H9 (cell line): Measurements from ENCODE around the gene MAP3K5. TPM values are rescaled to one million over a fixed set of nuclear protein-coding genes. Genes with fewer than 3 reads are reported as not detected.
"Not testable (repeated sequence)": the region's sequence is repeated elsewhere in the genome, so short reads cannot be mapped to it uniquely, and the experiment has no call there.

ENCODE experiments used
- DNase-seq: peaks from one replicate; pipeline ENCODE4 v3.0.0-alpha.2; 2017
- H2AFZ ChIP-seq: one replicate; pipeline ENCODE4 v1.6.1; 2013; ENCODE audit warnings: mild to moderate bottlenecking, low read length, control low read depth, moderate library complexity
- H2AK5ac ChIP-seq: 2 replicates; pipeline ENCODE4 v1.6.1; 2013; ENCODE audit warnings: low read length, control low read depth, mixed read lengths; ENCODE audit not compliant: insufficient read length
- H2BK120ac ChIP-seq: one replicate; pipeline ENCODE4 v1.6.1; 2013; ENCODE audit warnings: low read depth, mild to moderate bottlenecking, low read length, control low read depth, inconsistent platforms; ENCODE audit not compliant: poor library complexity, severe bottlenecking
- H2BK12ac ChIP-seq: 2 replicates; pipeline ENCODE4 v1.6.1; 2013; ENCODE audit warnings: low read length, control low read depth, mixed read lengths, low read depth; ENCODE audit not compliant: insufficient read length
- H2BK15ac ChIP-seq: 2 replicates; pipeline ENCODE4 v1.6.1; 2013; ENCODE audit warnings: low read depth, low read length, control low read depth
- H2BK20ac ChIP-seq: one replicate; pipeline ENCODE4 v1.6.1; 2013; ENCODE audit warnings: low read depth, mild to moderate bottlenecking, low read length, control low read depth, inconsistent platforms; ENCODE audit not compliant: poor library complexity, severe bottlenecking
- H2BK5ac ChIP-seq: 2 replicates; pipeline ENCODE4 v1.6.1; 2013; ENCODE audit warnings: low read length, control low read depth, mixed read lengths; ENCODE audit not compliant: insufficient read length
- H3K14ac ChIP-seq: 2 replicates; pipeline ENCODE4 v1.6.1; 2013; ENCODE audit warnings: low read length, control low read depth; ENCODE audit not compliant: insufficient read depth
- H3K18ac ChIP-seq: 2 replicates; pipeline ENCODE4 v1.6.1; 2013; ENCODE audit warnings: low read depth, mild to moderate bottlenecking, mixed read lengths, low read length, control low read depth; ENCODE audit not compliant: insufficient read length
- H3K23ac ChIP-seq: 2 replicates; pipeline ENCODE4 v1.6.1; 2013; ENCODE audit warnings: low read length, control low read depth, mixed read lengths, low read depth; ENCODE audit not compliant: insufficient read length
- H3K23me2 ChIP-seq: 2 replicates; pipeline ENCODE4 v1.6.1; 2013; ENCODE audit warnings: low read depth, mild to moderate bottlenecking, mixed read lengths, low read length, control low read depth; ENCODE audit not compliant: insufficient read length, poor library complexity, severe bottlenecking
- H3K27ac ChIP-seq: 2 replicates; pipeline ENCODE4 v1.5.1; 2013; ENCODE audit warnings: low read length, control low read depth, mixed read lengths, low read depth; ENCODE audit not compliant: insufficient read length
- H3K27me3 ChIP-seq: 2 replicates; pipeline ENCODE4 v1.6.1; 2013; ENCODE audit warnings: low read length, control low read depth, inconsistent platforms; ENCODE audit not compliant: insufficient read depth
- H3K4ac ChIP-seq: 2 replicates; pipeline ENCODE4 v1.6.1; 2013; ENCODE audit warnings: low read depth, mild to moderate bottlenecking, control low read depth, inconsistent platforms, low read length, moderate library complexity
- H3K4me1 ChIP-seq: 2 replicates; pipeline ENCODE4 v1.6.1; 2013; ENCODE audit warnings: low read length, control low read depth, inconsistent platforms; ENCODE audit not compliant: insufficient read depth
- H3K4me2 ChIP-seq: 2 replicates; pipeline ENCODE4 v1.6.1; 2013; ENCODE audit warnings: low read length, control low read depth, mixed read lengths; ENCODE audit not compliant: insufficient read length, insufficient read depth
- H3K56ac ChIP-seq: 2 replicates; pipeline ENCODE4 v1.6.1; 2013; ENCODE audit warnings: low read depth, mild to moderate bottlenecking, mixed read lengths, low read length, control low read depth; ENCODE audit not compliant: insufficient read length
- H3K79me1 ChIP-seq: 2 replicates; pipeline ENCODE4 v1.6.1; 2013; ENCODE audit warnings: low read depth, mild to moderate bottlenecking, moderate library complexity, low read length, control low read depth, inconsistent platforms; ENCODE audit not compliant: insufficient read depth, poor library complexity, severe bottlenecking
- H3K79me2 ChIP-seq: 2 replicates; pipeline ENCODE4 v1.6.1; 2013; ENCODE audit warnings: low read length, control low read depth, inconsistent platforms; ENCODE audit not compliant: insufficient read depth
- H3K9ac ChIP-seq: 2 replicates; pipeline ENCODE4 v1.6.1; 2013; ENCODE audit warnings: low read length, control low read depth, mixed read lengths; ENCODE audit not compliant: insufficient read length; ENCODE audit errors: extremely low read depth
- H3K9me3 ChIP-seq: one replicate; pipeline ENCODE4 v1.6.1; 2013; ENCODE audit warnings: low read depth, low read length, inconsistent platforms; ENCODE audit not compliant: control insufficient read depth
- H3T11ph ChIP-seq: one replicate; pipeline ENCODE4 v1.6.1; 2013; ENCODE audit warnings: mild to moderate bottlenecking, low read length, control low read depth, inconsistent platforms
- H4K20me1 ChIP-seq: one replicate; pipeline ENCODE4 v1.6.1; 2013; ENCODE audit not compliant: control insufficient read depth, insufficient read length, insufficient read depth
- H4K5ac ChIP-seq: 2 replicates; pipeline ENCODE4 v1.6.1; 2013; ENCODE audit warnings: low read depth, mild to moderate bottlenecking, mixed read lengths, low read length, control low read depth; ENCODE audit not compliant: insufficient read length
- H4K8ac ChIP-seq: replicated peaks from 2 replicates; pipeline ENCODE4 v1.6.1; 2013; ENCODE audit warnings: low read length, control low read depth, mixed read lengths, low read depth; ENCODE audit not compliant: insufficient read length
- H4K91ac ChIP-seq: 2 replicates; pipeline ENCODE4 v1.6.1; 2013; ENCODE audit warnings: low read depth, mild to moderate bottlenecking, moderate library complexity, mixed read lengths, low read length, control low read depth; ENCODE audit not compliant: insufficient read length
- H3K27ac Mint-ChIP-seq, 3 experiments: 2 replicates in 2 of 3; 3 replicates in 1 of 3; pipeline ENCODE4 v1.8.0; 2020 to 2021; ENCODE audit warnings: mixed read lengths in 3 of 3, mild to moderate bottlenecking in 1 of 3, moderate library complexity in 1 of 3
- H3K27me3 Mint-ChIP-seq: 2 replicates; pipeline ENCODE4 v1.8.0; 2021; ENCODE audit warnings: low read depth, mild to moderate bottlenecking, moderate library complexity, mixed read lengths
- H3K36me3 Mint-ChIP-seq, 3 experiments: 2 replicates in 2 of 3; 3 replicates in 1 of 3; pipeline ENCODE4 v1.8.0; 2020 to 2021; ENCODE audit warnings: low read depth in 3 of 3, mixed read lengths in 3 of 3; ENCODE audit not compliant: insufficient read depth in 1 of 3
- H3K4me1 Mint-ChIP-seq, 2 experiments: 2 replicates each; pipeline ENCODE4 v1.8.0; 2020; ENCODE audit warnings: mixed read lengths in 2 of 2
- H3K4me3 Mint-ChIP-seq, 2 experiments: 2 replicates in 1 of 2; 3 replicates in 1 of 2; pipeline ENCODE4 v1.8.0; 2020 to 2021; ENCODE audit warnings: mild to moderate bottlenecking in 2 of 2, mixed read lengths in 2 of 2, moderate library complexity in 1 of 2
- H3K9me3 Mint-ChIP-seq, 2 experiments: 2 replicates in 1 of 2; 3 replicates in 1 of 2; pipeline ENCODE4 v1.8.0; 2020; ENCODE audit warnings: mild to moderate bottlenecking in 2 of 2, mixed read lengths in 2 of 2, moderate library complexity in 1 of 2
- CTCF ChIP-seq: fragments of 200-600 bp; sonication (generic); conservative IDR thresholded peaks from 3 replicates; pipeline ENCODE4 v1.8.0; 2021; ENCODE audit warnings: antibody characterized with exemption, mild to moderate bottlenecking
- WGBS: extraction: QIAGEN DNeasy Blood & Tissue Kit; methylation state at CpG from one replicate; pipeline ENCODE4 v1.1.7; 2013; ENCODE audit warnings: missing lambda C conversion rate, low lambda C conversion rate, mixed read lengths; ENCODE audit not compliant: insufficient read length; ENCODE audit errors: extremely low coverage; 5-methylcytosine and 5-hydroxymethylcytosine counted together
- total RNA-seq: library from RNA; stranded (reverse); gene quantifications from 2 replicates; pipeline ENCODE4 v1.2.1, GENCODE V29; 2021

MAP3K5 gene
- total RNA-seq, 1 experiment from 2014 or later, result 1.6 TPM

GRCh38 chr6:136790411-136791295, 1.6 kb downstream of the MAP3K5 start:
- Histone ChIP-seq H2BK15ac (no peak overlapping the region), H3K9me3 (no peaks in the 10 kb centered on the region), H3K79me1 (no peaks in the 10 kb centered on the region), H3K27me3 (peaks cover 9% of the 10 kb centered on the region; the same call in 1 of the 2 replicates), H3K4ac (no peak overlapping the region), H3K23me2 (peaks cover 5% of the 10 kb centered on the region), H3K79me2 (no peaks in the 10 kb centered on the region), H4K91ac (no peak overlapping the region), H4K20me1 (no peaks in the 10 kb centered on the region), H3K27ac (no peak overlapping the region), H3K23ac (no peak overlapping the region), H3K18ac (no peak overlapping the region), H2BK5ac (no peak overlapping the region), H4K5ac (no peak overlapping the region), H3K56ac (no peak overlapping the region), H3K4me2 (peak overlapping the region; percentile 62), H4K8ac (no peak overlapping the region), H3K9ac (no peak overlapping the region), H2BK20ac (no peak overlapping the region), H3K14ac (no peak overlapping the region), H3T11ph (no peak overlapping the region), H3K4me1 (no peaks in the 10 kb centered on the region), H2BK120ac (no peak overlapping the region), H2AFZ (no peak overlapping the region), H2BK12ac (no peak overlapping the region), H2AK5ac (no peak overlapping the region)
- H3K27me3 Mint-ChIP-seq, result peaks cover 60% of the 10 kb centered on the region
- no peak for TF ChIP-seq CTCF
- peaks cover 12 to 13% of the 10 kb centered on the region in 2 experiments for H3K4me1 Mint-ChIP-seq
- H3K36me3 Mint-ChIP-seq, result peaks cover 0 to 2% (median 0%) of the 10 kb centered on the region in 3 experiments; a peak in 1 of 7 replicates
- H3K4me3 Mint-ChIP-seq, result peak overlapping the region; percentile 75 to 82
- H3K27ac Mint-ChIP-seq, result no peak overlapping the region
- no peaks in the 10 kb centered on the region for H3K9me3 Mint-ChIP-seq
- WGBS, result no CpG with 5 or more reads among the region's 7 CpGs
- DNase-seq, result no peak

DNA sequence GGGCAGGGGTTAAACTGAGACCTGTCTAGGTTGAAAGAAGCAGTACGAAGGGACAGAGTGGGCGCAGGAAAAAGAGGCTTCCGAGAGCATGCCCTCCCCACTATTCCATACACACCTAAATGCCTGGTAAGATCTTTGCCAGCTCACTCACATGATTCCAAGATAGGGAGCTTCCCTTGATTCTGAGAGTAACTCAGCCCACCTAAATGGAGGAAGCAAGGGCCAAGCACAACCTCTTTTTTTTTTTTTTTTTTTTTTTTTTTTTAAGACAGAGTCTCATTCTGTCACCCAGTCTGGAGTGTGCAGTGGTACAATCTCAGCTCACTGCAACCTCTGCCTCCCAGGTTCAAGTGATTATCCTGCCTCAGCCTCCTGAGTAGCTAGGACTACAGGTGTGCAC, 2.8 kb downstream of the MAP3K5 start:
- H3K9me3 ChIP-seq, H2BK5ac ChIP-seq, H2BK12ac ChIP-seq, H3K18ac ChIP-seq, H3K4me3 Mint-ChIP-seq, H3K4me1 ChIP-seq, H2AFZ ChIP-seq, H2BK120ac ChIP-seq, H3K23me2 ChIP-seq, H4K8ac ChIP-seq, DNase-seq, H3K79me1 ChIP-seq, H3K56ac ChIP-seq, H2BK15ac ChIP-seq, H3K4me2 ChIP-seq, H3T11ph ChIP-seq, H2BK20ac ChIP-seq, H3K27ac Mint-ChIP-seq, H2AK5ac ChIP-seq, H3K14ac ChIP-seq, H4K91ac ChIP-seq, H3K27me3 ChIP-seq, H3K23ac ChIP-seq, H3K9me3 Mint-ChIP-seq, H3K4ac ChIP-seq, H4K20me1 ChIP-seq, H4K5ac ChIP-seq, H3K27ac ChIP-seq, H3K79me2 ChIP-seq, H3K9ac ChIP-seq, H3K36me3 Mint-ChIP-seq: not testable (repeated sequence)
- Mint-ChIP-seq H3K4me1 (peaks cover 16 to 17% of the 10 kb centered on the region in 2 experiments), H3K27me3 (peaks cover 49% of the 10 kb centered on the region)
- no CpG with 5 or more reads among the region's 3 CpGs for WGBS
